Measurements from ENCODE around the gene HTRA3.

Gene HTRA3

GRCh38 chr4:8323947-8324555, 54.5 kb downstream of the HTRA3 start:
- no peak overlapping the region for H3K4me3 ChIP-seq (ENCODE audit: low read length)
- TF ChIP-seq ZNF274 (IDR thresholded peaks at IDR 0.05; ENCODE audit: low read depth, low read length) = no peak

GRCh38 chr4:8324640-8325239, 55.2 kb downstream of the HTRA3 start:
- TF ChIP-seq ZNF274 (IDR thresholded peaks at IDR 0.05; ENCODE audit: low read depth, low read length) = no peak
- no peak overlapping the region for H3K4me3 ChIP-seq (ENCODE audit: low read length)

- TF ChIP-seq ZNF274 (IDR thresholded peaks at IDR 0.05; ENCODE audit: low read depth, low read length) = no peak
Observed at GRCh38 chr4:8325291-8325973, 55.9 kb downstream of the HTRA3 start.

GRCh38 chr4:8326206-8326605, 56.7 kb downstream of the HTRA3 start:
- TF ChIP-seq ZNF274 (IDR thresholded peaks at IDR 0.05; ENCODE audit: low read depth, low read length) = no peak
- H3K4me3 ChIP-seq (ENCODE audit: low read length) = no peak overlapping the region

More at GRCh38 chr4:8325291-8325973, 55.9 kb downstream of the HTRA3 start:
- no peak overlapping the region for H3K4me3 ChIP-seq (ENCODE audit: low read length)

- no peak for TF ChIP-seq ZNF274 (IDR thresholded peaks at IDR 0.05; ENCODE audit: low read depth, low read length)
Observed at GRCh38 chr4:8328456-8328855, 58.9 kb downstream of the HTRA3 start.

GRCh38 chr4:8328866-8329559, 59.5 kb downstream of the HTRA3 start:
- H3K4me3 ChIP-seq (ENCODE audit: low read length) = no peak overlapping the region
- no peak for TF ChIP-seq ZNF274 (IDR thresholded peaks at IDR 0.05; ENCODE audit: low read depth, low read length)

More at GRCh38 chr4:8328456-8328855, 58.9 kb downstream of the HTRA3 start:
- no peak overlapping the region for H3K4me3 ChIP-seq (ENCODE audit: low read length)

GRCh38 chr4:8329560-8329858, 60.0 kb downstream of the HTRA3 start:
- H3K4me3 ChIP-seq (ENCODE audit: low read length) = no peak overlapping the region
- no peak for TF ChIP-seq ZNF274 (IDR thresholded peaks at IDR 0.05; ENCODE audit: low read depth, low read length)

- H3K4me3 ChIP-seq (ENCODE audit: low read length) = no peak overlapping the region
- no peak for TF ChIP-seq ZNF274 (IDR thresholded peaks at IDR 0.05; ENCODE audit: low read depth, low read length)
Observed at GRCh38 chr4:8329859-8330761, 60.6 kb downstream of the HTRA3 start.

- no peak overlapping the region for H3K4me3 ChIP-seq (ENCODE audit: low read length)
- no peak for TF ChIP-seq ZNF274 (IDR thresholded peaks at IDR 0.05; ENCODE audit: low read depth, low read length)
Observed at GRCh38 chr4:8330821-8331574, 61.4 kb downstream of the HTRA3 start.

GRCh38 chr4:8331575-8331955, 62.0 kb downstream of the HTRA3 start:
- H3K4me3 ChIP-seq (ENCODE audit: low read length) = no peak overlapping the region
- no peak for TF ChIP-seq ZNF274 (IDR thresholded peaks at IDR 0.05; ENCODE audit: low read depth, low read length)

GRCh38 chr4:8332038-8332857, 62.7 kb downstream of the HTRA3 start:
- TF ChIP-seq ZNF274 (IDR thresholded peaks at IDR 0.05; ENCODE audit: low read depth, low read length) = no peak
- no peak overlapping the region for H3K4me3 ChIP-seq (ENCODE audit: low read length)

- no peak for TF ChIP-seq ZNF274 (IDR thresholded peaks at IDR 0.05; ENCODE audit: low read depth, low read length)
- no peak overlapping the region for H3K4me3 ChIP-seq (ENCODE audit: low read length)
Observed at GRCh38 chr4:8332891-8333331, 63.4 kb downstream of the HTRA3 start.
